K562 treated with DMSO at 1 percent for 24 hours (cell line): ENCODE results near the gene UBXN11. TPM values are rescaled to one million over a fixed set of nuclear protein-coding genes. Genes with fewer than 3 reads are reported as not detected.

Experiments
- total RNA-seq: library from RNA; unstranded; fragments of 300-600 nt; gene quantifications from 2 replicates; pipeline ENCODE4 v1.2.3, GENCODE V29; 2022; ENCODE audit warnings: low read depth; ENCODE audit not compliant: insufficient read depth

UBXN11 gene, protein sequence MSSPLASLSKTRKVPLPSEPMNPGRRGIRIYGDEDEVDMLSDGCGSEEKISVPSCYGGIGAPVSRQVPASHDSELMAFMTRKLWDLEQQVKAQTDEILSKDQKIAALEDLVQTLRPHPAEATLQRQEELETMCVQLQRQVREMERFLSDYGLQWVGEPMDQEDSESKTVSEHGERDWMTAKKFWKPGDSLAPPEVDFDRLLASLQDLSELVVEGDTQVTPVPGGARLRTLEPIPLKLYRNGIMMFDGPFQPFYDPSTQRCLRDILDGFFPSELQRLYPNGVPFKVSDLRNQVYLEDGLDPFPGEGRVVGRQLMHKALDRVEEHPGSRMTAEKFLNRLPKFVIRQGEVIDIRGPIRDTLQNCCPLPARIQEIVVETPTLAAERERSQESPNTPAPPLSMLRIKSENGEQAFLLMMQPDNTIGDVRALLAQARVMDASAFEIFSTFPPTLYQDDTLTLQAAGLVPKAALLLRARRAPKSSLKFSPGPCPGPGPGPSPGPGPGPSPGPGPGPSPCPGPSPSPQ
- total RNA-seq, result 21.7 and 22.2 TPM in 2 replicates

DNA sequence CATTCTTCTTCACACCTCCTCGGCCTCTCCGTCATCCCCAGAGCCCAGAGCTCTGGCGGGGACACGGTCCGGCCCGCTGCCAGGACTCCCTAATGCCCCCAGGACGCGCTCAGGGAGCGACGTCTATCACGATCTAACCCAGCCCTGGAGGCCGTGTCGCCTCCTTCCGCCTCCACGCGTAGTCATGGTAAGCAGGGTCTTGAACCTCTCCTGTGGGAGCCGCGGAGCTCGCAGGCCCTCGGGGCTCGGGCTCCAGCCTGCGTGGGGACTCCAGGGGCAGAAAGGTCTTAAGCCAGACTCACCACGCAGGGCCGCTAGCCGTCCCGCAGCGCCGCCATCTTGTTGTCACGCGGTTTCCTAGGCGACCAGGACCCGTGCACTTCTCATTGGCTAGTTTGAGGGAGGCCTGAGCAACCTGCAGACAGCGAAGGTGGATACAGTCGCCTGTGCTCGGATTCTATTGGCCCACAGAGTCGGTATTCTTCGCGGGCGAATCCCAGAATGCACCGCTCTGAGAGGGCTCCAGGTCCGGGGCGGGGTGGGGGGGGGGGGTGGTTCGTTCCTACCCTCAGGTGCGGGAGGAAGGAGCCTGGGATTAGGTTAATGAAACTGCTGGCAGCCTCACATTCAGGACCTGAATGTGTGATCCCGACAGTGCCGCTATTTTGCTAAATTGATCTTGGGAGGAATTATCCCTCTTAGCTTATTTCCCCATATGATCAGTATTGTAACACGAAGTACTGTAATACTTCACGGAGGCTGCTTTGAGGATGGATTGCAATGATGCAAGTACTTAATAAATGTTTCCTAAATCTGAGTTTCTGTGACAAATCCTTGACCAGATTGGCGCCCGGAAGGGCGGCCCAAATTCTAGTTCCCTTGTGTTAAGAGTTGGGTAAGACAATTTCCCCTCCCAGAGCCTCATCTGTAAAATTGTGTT lies at the start of gene UBXN11:
TSS of gene UBXN11 (minus strand) at position 347 of the 940 bp plus-strand sequence. CDS start 3,753 bp downstream, outside the sequence.

DNA sequence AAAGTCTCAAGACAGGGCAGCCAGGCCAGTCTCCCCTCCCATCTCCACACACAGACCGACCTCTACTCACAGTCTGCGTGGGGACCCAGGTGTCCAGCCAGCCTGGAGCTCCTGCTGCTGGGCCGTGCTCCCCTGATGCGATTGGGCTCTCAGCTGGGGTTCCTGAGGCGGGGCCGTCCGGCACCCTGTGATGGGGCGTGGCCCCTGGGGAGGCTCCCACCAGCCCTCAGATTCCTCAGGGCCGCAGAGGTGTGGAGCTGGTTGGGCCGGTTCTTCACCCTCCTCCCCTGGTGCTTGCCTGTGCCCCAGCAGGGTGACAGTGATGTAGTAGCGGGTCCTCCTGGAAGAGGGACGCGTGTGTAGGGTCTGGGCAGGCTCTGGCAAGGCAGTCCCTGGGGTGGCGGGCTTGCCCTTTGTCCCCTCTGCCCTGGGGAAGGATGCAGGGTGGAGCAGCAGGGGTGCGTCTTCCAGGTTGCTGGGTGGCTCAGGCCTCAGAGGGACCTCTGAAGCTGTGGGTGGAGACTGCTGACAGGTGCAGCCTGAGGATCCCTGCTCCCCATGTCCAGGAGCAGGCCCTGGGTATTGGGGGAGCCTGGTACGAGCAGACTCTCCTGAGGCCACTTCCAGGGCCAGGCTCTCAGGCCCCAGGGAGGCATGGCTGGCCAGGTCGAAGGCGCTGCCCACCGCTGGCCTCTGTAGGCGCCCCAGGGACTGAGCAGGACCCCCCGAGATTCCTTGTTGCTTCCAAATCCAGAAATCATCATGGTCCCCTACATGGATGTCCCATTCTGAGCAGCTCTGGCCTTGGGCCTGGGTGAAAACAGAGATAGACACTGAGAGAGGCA lies 47.8 kb upstream of the UBXN11 start, which contains the start of gene CRYBG2:
TSS of gene CRYBG2 (minus strand) at position 155 of the 845 bp plus-strand sequence. CDS start 7,473 bp downstream, outside the sequence.

DNA sequence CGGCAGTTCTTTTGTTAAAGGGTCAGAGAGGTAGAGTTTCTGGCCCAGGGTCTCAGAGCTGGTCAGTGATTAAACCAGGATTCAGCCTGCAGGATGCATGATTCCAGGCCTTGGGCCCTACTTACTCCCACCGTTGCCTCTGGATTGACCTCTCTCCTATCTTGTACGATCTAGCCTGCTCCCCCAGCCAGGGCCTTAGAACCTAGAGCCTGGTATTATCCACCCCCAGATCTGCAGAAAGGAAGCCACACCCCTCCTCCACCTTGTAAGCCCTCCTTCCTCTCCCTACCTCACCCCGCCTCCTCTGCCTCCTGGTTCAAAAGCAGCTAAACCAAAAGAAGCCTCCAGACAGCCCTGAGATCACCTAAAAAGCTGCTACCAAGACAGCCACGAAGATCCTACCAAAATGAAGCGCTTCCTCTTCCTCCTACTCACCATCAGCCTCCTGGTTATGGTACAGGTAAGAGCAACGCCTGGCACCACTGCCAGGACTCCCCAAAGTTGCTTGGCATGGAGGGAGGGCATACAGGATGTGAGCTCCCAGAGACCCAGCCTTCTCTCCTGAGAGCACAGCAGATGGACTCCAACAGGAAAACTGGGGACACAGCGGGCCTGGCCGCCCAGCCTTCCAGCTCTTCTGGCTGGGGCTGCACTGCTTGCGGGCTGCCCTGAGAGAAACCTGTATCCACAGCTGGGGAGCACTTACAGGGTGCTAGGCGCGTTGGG lies 11.3 kb upstream of the UBXN11 start, which contains the start of gene CD52:
TSS of gene CD52 (plus strand) at position 347 of the 726 bp plus-strand sequence. CDS start at position 407, 60 bp downstream.

DNA sequence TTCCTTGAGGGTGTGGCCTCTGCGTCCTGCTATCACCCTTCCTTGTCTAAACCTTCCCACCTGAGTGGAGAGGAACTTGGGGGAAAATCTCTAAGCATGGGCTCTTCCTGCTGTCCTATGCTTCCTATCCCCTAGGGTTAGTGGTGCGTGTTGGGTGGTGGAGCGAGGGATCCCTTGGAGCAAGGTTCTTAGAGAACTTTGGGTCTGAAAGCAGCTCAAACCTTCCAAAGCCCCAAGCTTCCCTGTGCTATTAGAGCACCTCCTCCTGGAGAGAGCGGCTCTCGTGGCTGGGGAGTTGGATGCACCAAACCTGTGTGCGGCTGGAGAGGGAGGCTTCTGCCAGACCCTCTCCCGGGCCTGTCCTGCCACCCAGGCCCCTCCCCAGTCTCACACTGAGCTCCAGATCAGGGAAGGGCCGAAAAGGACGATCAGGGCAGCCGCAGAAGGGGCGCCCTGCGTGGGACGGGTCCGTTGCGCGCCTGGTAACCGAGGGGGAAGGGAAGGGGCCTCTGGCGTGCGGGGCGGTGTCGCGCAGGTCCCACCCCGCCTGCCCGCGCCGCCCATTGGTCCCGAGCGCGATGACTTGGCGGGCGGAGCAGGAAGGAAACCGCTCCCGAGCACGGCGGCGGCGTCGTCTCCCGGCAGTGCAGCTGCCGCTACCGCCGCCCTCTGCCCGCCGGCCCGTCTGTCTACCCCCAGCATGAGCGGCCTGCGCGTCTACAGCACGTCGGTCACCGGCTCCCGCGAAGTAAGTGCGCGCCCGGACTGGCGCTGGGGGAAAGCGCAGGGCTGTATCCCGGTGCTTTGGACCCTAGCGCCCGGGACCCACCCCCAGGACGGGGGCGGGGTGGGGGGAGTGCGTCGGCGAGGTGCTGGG lies 26.7 kb downstream of the UBXN11 start, which contains the start of gene SH3BGRL3:
TSS of gene SH3BGRL3 (plus strand) at position 631 of the 877 bp plus-strand sequence. CDS start at position 701, 70 bp downstream.

DNA sequence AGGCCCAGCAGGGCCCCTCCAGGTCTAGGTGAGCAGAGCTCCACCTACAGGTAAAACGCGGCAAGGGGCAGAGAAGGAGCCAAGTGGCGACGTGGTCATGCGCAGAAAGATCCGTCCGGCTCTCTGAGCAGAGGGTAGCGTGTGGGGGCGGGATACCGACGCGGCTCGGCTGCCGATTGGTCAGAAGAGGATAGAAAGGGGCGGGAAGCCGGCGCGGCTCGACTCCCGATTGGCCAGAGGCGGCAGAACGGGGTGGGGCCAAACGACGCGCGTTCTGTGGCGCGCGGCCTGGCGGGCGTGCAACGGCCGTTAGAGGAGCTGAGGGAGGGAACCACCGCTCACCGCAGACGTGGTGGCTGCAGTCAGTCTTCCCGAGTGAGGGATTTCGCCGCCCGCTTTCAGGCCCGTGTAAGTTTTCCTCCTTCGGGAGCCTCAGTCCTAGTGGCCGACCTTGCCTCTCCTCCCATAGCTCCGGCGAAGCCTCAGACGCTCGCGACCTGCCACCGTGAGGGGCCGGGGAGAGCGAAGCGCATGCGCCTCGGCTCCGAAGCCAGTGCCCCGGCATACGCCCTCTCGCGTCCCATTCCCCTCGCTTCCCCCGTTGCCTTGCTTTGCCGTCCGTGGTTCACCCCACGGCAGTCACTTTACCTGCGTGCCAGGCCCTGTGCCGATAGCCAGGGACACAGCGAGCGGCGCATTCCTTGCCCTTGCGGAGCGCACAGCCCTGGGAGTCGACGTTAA lies 72.4 kb downstream of the UBXN11 start, which contains the start of gene CEP85:
TSS of gene CEP85 (plus strand) at position 298 of the 741 bp plus-strand sequence. CDS start 5,584 bp downstream, outside the sequence.

Other genes with a start within 250 kb of the UBXN11 start
- gene TRIM63, start 239.0 kb downstream of the UBXN11 start, total RNA-seq, result 0.20 TPM in 1 of 2 replicates, not detected in the other
- 9.6 and 10.9 TPM in 2 replicates for gene PDIK1L, start 194.8 kb downstream of the UBXN11 start, total RNA-seq
- gene FAM110D, start 147.6 kb downstream of the UBXN11 start, total RNA-seq, result 0.37 and 0.91 TPM in 2 replicates
- gene C1orf232, start 137.7 kb downstream of the UBXN11 start, total RNA-seq, result not detected in 2 replicates
- gene ZNF593, start 136.7 kb downstream of the UBXN11 start, total RNA-seq, result 101 and 116 TPM in 2 replicates
- gene ZNF593OS, start 134.8 kb downstream of the UBXN11 start, total RNA-seq, result 0.92 TPM in 1 of 2 replicates, not detected in the other
- gene CNKSR1, start 129.1 kb downstream of the UBXN11 start, total RNA-seq, result 0.59 and 1.3 TPM in 2 replicates
- not detected in 2 replicates for gene CATSPER4, start 116.0 kb downstream of the UBXN11 start, total RNA-seq
- gene CEP85, start 72.4 kb downstream of the UBXN11 start, total RNA-seq, result 68.9 and 78.3 TPM in 2 replicates
- 67.9 and 75.6 TPM in 2 replicates for gene SH3BGRL3, start 26.6 kb downstream of the UBXN11 start, total RNA-seq
- 46.6 and 48.8 TPM in 2 replicates for gene CD52, start 11.3 kb upstream of the UBXN11 start, total RNA-seq
- gene CRYBG2, start 47.5 kb upstream of the UBXN11 start, total RNA-seq, result 4.1 and 8.8 TPM in 2 replicates
- not detected in 2 replicates for gene ZNF683, start 66.1 kb upstream of the UBXN11 start, total RNA-seq
- gene LIN28A, start 104.2 kb upstream of the UBXN11 start, total RNA-seq, result not detected in 2 replicates
- gene DHDDS, start 125.7 kb upstream of the UBXN11 start, total RNA-seq, result 37.9 and 38.2 TPM in 2 replicates
- 694 and 766 TPM in 2 replicates for gene HMGN2, start 165.8 kb upstream of the UBXN11 start, total RNA-seq
- 83.5 TPM in 2 replicates for gene RPS6KA1, start 223.1 kb upstream of the UBXN11 start, total RNA-seq